Activated CD4-positive, alpha-beta memory T cell treated with anti-CD3 and anti-CD28 coated beads for 36 hours (primary cell): ENCODE data around the gene PAK6. TPM values are rescaled to one million over a fixed set of nuclear protein-coding genes. Genes with fewer than 3 reads are reported as not detected.

Experiments used
- CTCF ChIA-PET: fragments of 350-600 bp; sonication (Branson Sonifier 250); formaldehyde crosslinking; loops from one replicate; lab custom pipeline; 2021; ENCODE audit warnings: antibody characterized with exemption, inconsistent platforms; lab: Charles Lee
- POLR2A ChIA-PET: fragments of 350-600 bp; sonication (Branson Sonifier 250); formaldehyde crosslinking; loops from one replicate; lab custom pipeline; 2021; ENCODE audit warnings: antibody characterized with exemption; lab: Charles Lee
- DNase-seq: peaks from one replicate; pipeline ENCODE4 v3.0.0-alpha.2; 2020
- H3K27ac Mint-ChIP-seq: one replicate; pipeline ENCODE4 v1.8.0; 2021; ENCODE audit warnings: mixed read lengths
- H3K27me3 Mint-ChIP-seq: one replicate; pipeline ENCODE4 v1.8.0; 2021; ENCODE audit warnings: mixed read lengths
- H3K36me3 Mint-ChIP-seq: one replicate; pipeline ENCODE4 v1.8.0; 2021; ENCODE audit warnings: mixed read lengths
- H3K4me1 Mint-ChIP-seq: one replicate; pipeline ENCODE4 v1.8.0; 2021; ENCODE audit warnings: low read depth, mixed read lengths
- H3K4me3 Mint-ChIP-seq: one replicate; pipeline ENCODE4 v1.8.0; 2021; ENCODE audit warnings: mild to moderate bottlenecking, mixed read lengths
- H3K9me3 Mint-ChIP-seq: one replicate; pipeline ENCODE4 v1.8.0; 2021; ENCODE audit warnings: mixed read lengths
- intact Hi-C: fragments of 100-400 bp; cut with micrococcal nuclease; formaldehyde crosslinking; loops from one replicate; pipeline ENCODE4 v1.15.1; 2023
- total RNA-seq, 2 experiments: library from RNA; stranded (reverse); gene quantifications; one replicate each; pipeline ENCODE4 v1.2.3, GENCODE V29; 2021

PAK6 gene
- total RNA-seq, 2 experiments from 2014 or later = 0.69 to 0.73 TPM

DNA sequence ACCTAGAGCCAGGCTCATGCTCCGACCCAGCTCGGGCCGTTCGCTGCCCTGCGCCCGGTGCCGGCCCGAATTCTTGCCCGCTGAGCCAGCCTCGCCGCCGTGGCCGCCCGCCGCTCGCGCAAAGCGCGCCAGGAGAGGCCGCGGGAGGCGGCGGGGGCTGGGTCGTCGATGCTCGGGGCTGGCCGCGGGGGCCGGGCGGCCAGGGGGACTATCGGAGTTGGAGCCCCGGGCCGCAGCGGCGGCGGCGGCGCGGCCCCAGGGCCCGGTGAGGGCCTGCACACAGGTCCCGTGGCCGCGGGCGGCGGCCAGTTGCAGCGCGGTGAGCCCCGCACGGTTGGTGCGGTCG is 42.9 kb downstream of the PAK6 start:
- DNase-seq = no peak
- H3K36me3 Mint-ChIP-seq = no peaks in the 10 kb centered on the region
- no peak overlapping the region for H3K4me3 Mint-ChIP-seq
- no peak overlapping the region for H3K27ac Mint-ChIP-seq
- H3K27me3 Mint-ChIP-seq = peaks cover 31% of the 10 kb centered on the region
- ChIA-PET CTCF (interaction anchor here (1.4 to 6.9 kb wide), 3 partner anchors 9 to 57 kb away, joined by 4 to 248 read pairs (median 22); partner anchors contain the start of genes CCDC9B and PLCB2), POLR2A (no interaction called here)
- intact Hi-C loops = loop anchor here (5.0 kb wide), 2 partner anchors 41 to 141 kb away; partner anchors contain the start of gene INAFM2
- H3K9me3 Mint-ChIP-seq = no peaks in the 10 kb centered on the region
- H3K4me1 Mint-ChIP-seq = peaks cover 9% of the 10 kb centered on the region

DNA sequence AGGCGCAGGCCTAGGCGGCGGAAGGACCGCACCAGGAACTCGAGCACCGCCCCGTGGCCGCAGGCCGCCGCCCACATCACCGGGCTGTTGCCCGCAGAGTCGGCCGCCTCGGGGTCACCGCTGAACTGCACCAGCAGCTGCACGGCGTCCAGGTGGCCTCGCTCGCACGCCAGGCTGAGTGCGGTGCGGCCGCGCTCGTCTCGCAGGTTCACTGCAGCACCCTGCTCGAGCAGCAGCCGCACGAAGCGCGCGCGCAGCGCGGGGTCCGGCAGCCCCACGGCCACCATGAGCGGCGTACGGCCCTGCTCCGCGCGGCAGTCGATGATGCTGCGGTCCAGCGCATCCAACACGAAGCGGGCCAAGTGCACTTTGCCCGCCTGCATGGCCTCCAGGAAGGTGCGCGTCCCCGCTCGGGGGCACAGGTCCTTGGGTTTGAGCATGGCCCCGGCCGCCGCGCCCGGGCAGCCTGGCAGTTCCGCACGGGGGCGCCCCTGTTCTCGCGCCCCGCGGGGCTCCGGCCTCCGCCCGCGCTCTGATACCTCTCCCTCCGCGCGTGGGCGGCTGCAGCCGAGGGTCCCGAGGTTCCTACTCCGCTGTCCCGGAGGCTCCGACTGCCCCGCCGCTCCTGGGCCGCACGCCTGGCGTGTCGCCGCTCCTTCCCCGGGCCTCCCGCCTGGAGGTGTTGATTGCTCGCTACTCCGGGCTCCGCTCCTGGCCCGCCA is 43.4 kb downstream of the PAK6 start:
- intact Hi-C loops = loop anchor here (5.0 kb wide), 2 partner anchors 40 to 140 kb away; partner anchors contain the start of gene INAFM2
- ChIA-PET CTCF (interaction anchor here (0.9 to 6.9 kb wide), 7 partner anchors 9 to 74 kb away, joined by 3 to 248 read pairs (median 9); partner anchors contain the start of genes CCDC9B, INAFM2, PAK6 and PLCB2), POLR2A (no interaction called here)
- Mint-ChIP-seq H3K27ac (no peak overlapping the region), H3K4me3 (peak overlapping the region; percentile 26), H3K9me3 (no peaks in the 10 kb centered on the region), H3K36me3 (no peaks in the 10 kb centered on the region), H3K4me1 (peaks cover 9% of the 10 kb centered on the region), H3K27me3 (peaks cover 30% of the 10 kb centered on the region)
- DNase-seq = peak; percentile 57

DNA sequence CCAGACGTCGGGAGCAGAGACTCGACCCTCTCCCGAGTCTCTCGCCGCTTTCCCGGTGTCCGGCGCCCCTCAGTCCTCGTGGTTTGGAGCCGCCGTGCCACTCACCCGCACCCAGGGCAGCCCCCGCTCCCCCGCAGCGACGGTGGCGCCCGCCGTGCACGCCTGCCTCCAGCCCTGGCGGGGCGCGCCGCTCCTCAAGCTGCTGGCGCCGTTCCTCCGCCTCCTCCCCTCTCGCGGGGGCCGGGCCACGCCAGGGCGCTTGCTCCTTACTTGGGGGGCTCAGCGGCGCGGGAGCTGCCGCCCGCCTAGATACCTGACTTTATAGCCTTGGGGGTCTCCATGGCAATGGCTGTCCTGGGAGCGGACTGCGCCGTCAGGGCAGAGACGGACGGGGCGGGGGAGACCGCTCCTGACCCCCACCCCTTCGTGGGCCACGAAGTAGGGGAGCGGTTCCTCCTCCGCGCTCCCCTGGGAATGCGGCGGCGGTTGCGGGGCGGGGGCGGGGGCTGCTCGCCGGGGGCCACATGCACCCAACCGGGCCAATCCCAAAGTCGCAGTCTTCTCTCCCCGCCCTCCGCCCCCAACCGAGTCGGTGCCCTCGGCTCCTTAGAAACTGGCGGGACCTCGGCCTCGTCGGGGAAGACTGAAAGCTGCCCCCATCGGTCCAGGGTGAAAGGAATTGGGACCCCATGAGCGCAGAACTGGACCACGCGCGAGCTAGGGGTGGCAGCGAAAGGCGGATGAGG is 44.2 kb downstream of the PAK6 start, which contains the start of gene ANKRD63:
Gene ANKRD63, minus strand, starts transcription at position 196 of the 746 bp plus-strand sequence. CDS start 478 bp downstream, outside the sequence.
- ChIA-PET POLR2A (interaction anchor here (1.0 kb wide), 1 partner anchor 25 kb away, joined by 3 read pairs; the partner anchor contains the start of gene PLCB2), CTCF (interaction anchor here (0.6 to 3.5 kb wide), 7 partner anchors 25 to 73 kb away, joined by 3 to 22 read pairs (median 7); partner anchors contain the start of genes INAFM2, PAK6 and PLCB2)
- peak; percentile 39 for DNase-seq
- Mint-ChIP-seq H3K27ac (no peak within 1 kb of the TSS), H3K4me3 (peak within 1 kb of the TSS; percentile 26), H3K36me3 (no peaks in the 10 kb centered on the region), H3K27me3 (peaks cover 26% of the 10 kb centered on the region), H3K4me1 (peaks cover 9% of the 10 kb centered on the region), H3K9me3 (no peaks in the 10 kb centered on the region)
- intact Hi-C loops = loop anchor here (5.0 kb wide), 2 partner anchors 39 to 139 kb away; partner anchors contain the start of gene INAFM2

DNA sequence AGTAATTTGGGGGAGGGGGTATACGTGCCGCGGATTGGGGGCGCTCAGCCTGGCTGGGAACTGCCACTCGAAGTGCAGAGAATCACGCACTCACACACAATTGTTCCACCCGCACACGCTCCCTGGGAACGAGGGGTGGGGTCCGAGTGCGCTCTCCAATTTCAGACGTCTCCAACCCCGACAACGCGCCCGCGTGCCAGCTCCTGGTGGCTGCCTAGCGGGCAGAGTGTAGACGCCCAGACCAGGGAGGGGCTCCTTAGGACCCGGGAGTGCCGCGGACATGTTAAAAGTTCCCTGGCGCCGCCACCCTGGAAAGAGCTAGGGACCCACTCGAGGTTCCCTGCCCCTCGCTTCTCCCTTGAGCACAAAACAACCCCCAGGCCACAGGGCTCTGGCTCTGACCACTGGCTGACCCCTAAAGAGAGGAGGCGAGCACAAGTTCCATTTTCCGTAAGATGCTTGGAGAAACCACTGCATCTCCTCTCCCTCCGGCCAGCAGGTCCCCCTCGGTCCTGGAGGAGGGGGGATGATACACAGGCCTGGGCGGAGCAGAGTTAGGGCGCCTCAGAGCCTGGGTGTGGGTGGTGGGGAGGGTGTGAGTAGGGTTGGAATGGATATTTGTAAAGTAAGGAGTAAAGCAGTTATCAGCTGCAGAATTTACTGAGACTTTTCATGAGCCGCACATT is 44.9 kb downstream of the PAK6 start:
- intact Hi-C loops = loop anchor here (5.0 kb wide), 2 partner anchors 39 to 139 kb away; partner anchors contain the start of gene INAFM2
- no peak overlapping the region for H3K4me3 Mint-ChIP-seq
- no peak overlapping the region for H3K27ac Mint-ChIP-seq

DNA sequence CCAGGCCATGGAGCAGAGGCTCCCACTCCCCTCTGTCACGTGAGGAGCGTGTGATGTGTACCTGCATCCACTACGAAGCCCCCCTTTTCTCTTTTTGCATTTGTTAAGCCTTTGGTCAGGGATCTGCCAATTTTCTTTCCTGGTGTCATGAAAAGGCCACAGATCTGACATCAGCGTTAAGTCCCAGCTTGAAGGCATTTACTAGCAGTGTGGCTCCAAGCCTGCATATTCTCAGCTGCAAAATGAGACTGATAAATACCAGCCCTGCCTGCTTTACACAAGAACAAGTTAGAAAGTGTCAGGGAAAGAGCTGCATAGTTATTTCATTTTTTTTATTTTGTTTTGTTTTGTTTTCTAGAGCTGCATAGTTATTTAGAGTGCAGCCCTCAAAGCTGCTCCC is 46.3 kb downstream of the PAK6 start:
- ChIA-PET CTCF (interaction anchor here (0.9 to 2.5 kb wide), 4 partner anchors 9 to 52 kb away, joined by 3 to 11 read pairs (median 8); no protein-coding TSS in a partner anchor), POLR2A (interaction anchor here (0.8 kb wide), 1 partner anchor 23 kb away, joined by 3 read pairs; the partner anchor contains the start of gene PLCB2)
- intact Hi-C loops = no loop called here
- Mint-ChIP-seq H3K36me3 (no peaks in the 10 kb centered on the region), H3K9me3 (no peaks in the 10 kb centered on the region), H3K4me3 (no peak overlapping the region), H3K4me1 (peaks cover 5% of the 10 kb centered on the region), H3K27ac (no peak overlapping the region), H3K27me3 (peaks cover 11% of the 10 kb centered on the region)
- no peak for DNase-seq

More for the DNA sequence above, 44.9 kb downstream of the PAK6 start:
- Mint-ChIP-seq H3K27me3 (peaks cover 19% of the 10 kb centered on the region), H3K36me3 (no peaks in the 10 kb centered on the region), H3K4me1 (peaks cover 9% of the 10 kb centered on the region), H3K9me3 (no peaks in the 10 kb centered on the region)
- ChIA-PET CTCF (interaction anchor here (1.1 to 3.5 kb wide), 4 partner anchors 25 to 54 kb away, joined by 7 to 22 read pairs (median 10); partner anchors contain the start of genes INAFM2 and PLCB2), POLR2A (interaction anchor here (1.0 kb wide), 1 partner anchor 24 kb away, joined by 3 read pairs; the partner anchor contains the start of gene PLCB2)
- no peak for DNase-seq

DNA sequence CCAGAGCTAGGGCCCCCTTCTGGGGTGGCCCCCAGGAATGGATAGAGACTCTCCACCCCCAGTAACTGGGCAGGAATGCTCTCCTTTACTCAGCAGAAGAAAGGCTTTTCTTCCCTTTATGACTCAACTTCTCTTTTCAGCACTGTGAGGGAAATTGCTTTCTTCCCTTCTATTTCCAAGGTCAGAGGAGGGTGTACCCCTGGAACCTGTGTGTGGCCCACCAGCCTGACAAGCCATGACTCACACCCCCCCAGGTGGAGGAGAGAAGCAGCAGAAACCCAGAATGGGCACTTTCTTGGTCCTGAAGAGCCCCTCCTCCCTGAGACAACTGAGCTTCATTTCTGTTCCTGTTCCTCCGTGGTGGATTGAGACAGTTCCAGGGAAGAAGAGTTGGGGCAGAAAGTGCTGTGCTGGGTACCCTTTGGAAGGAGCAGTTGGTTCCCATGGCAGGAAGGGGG is 46.7 kb downstream of the PAK6 start:
- Mint-ChIP-seq H3K4me3 (no peak overlapping the region), H3K9me3 (no peaks in the 10 kb centered on the region), H3K36me3 (no peaks in the 10 kb centered on the region), H3K27me3 (peaks cover 7% of the 10 kb centered on the region), H3K27ac (no peak overlapping the region), H3K4me1 (peaks cover 5% of the 10 kb centered on the region)
- CTCF ChIA-PET = interaction anchor here (0.9 to 2.5 kb wide), 4 partner anchors 10 to 51 kb away, joined by 3 to 11 read pairs (median 8); no protein-coding TSS in a partner anchor
- intact Hi-C loops = no loop called here
- POLR2A ChIA-PET = interaction anchor here (0.8 kb wide), 1 partner anchor 23 kb away, joined by 3 read pairs; the partner anchor contains the start of gene PLCB2
- no peak for DNase-seq

DNA sequence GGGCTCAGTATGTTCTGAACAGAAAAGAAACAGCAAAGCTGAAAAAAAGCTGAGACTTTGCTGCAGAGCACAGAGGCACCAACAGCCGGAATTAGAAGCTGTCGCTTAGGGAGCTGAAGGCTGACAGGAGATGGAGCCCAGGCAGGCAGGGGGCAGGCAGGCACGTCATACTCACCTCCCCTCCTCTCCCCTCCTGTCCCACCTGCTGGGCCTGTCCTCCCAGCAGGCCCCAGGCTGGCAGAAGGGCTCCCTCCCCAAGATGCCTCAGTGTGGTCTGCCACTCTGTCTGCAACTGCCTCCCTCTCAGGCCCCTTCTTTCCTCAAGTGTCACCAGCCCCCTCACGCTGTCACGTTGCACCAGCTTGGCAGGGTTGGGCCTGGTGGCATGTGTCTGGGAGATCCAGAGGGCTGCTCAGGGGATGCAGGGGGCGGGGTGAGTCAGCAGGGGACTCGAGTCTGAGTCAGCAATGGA is 47.2 kb downstream of the PAK6 start:
- Mint-ChIP-seq H3K4me3 (no peak overlapping the region), H3K36me3 (no peaks in the 10 kb centered on the region), H3K27me3 (peaks cover 2% of the 10 kb centered on the region), H3K27ac (no peak overlapping the region), H3K9me3 (no peaks in the 10 kb centered on the region), H3K4me1 (peaks cover 3% of the 10 kb centered on the region)
- no peak for DNase-seq
- POLR2A ChIA-PET = no interaction called here
- CTCF ChIA-PET = interaction anchor here (2.5 kb wide), 1 partner anchor 11 kb away, joined by 11 read pairs; no protein-coding TSS in a partner anchor
- intact Hi-C loops = no loop called here

DNA sequence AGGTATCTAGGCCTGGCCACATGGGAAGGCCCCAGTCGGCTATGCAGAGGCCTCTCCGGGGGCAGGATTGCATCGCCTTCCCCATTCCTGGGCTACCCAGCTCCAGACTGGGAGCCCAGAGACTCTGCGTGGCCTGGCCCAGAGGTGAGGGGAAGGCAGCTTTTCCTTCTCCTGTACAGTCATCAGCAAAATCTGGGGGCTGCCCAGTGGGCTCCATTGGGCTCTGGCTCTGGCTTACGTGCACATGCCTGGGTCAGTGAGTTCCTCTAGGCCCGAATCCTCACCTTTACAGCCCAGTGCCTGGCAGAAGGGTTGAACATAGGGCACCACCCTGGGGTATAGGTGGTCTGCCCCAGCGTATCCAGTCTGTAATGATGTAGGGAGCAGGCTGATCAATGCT is 47.9 kb downstream of the PAK6 start:
- Mint-ChIP-seq H3K27ac (no peak overlapping the region), H3K27me3 (no peaks in the 10 kb centered on the region), H3K9me3 (no peaks in the 10 kb centered on the region), H3K4me3 (no peak overlapping the region), H3K4me1 (peaks cover 2% of the 10 kb centered on the region), H3K36me3 (no peaks in the 10 kb centered on the region)
- POLR2A ChIA-PET = no interaction called here
- CTCF ChIA-PET = interaction anchor here (2.5 to 7.3 kb wide), 2 partner anchors 8 to 12 kb away, joined by 11 to 46 read pairs; no protein-coding TSS in a partner anchor
- no peak for DNase-seq
- intact Hi-C loops = no loop called here

DNA sequence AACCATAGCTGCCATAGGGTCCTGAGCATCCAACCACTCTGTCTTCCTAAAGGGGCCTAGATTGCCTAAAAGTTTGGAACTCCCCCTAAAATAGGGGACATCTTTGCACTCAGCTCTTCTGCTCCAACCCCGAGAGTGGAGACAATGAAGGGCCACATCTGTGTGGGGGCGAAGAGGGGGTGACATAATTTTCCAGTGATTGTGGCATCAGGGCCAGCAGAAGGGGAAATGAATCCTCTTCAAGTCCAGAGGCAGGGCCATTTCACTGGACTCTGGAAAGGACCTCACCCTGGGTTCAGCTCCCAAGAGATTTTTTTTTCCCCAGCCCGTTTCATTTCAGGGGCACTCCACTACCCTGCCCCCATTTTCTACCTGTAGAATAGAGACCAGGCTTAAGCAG is 48.6 kb downstream of the PAK6 start:
- intact Hi-C loops = no loop called here
- no peak overlapping the region for H3K27ac Mint-ChIP-seq
- no peaks in the 10 kb centered on the region for H3K9me3 Mint-ChIP-seq
- no peak for DNase-seq
- POLR2A ChIA-PET = interaction anchor here (0.9 to 1.5 kb wide), 2 partner anchors 12 to 20 kb away, joined by 3 to 5 read pairs; partner anchors contain the start of gene PLCB2
- CTCF ChIA-PET = interaction anchor here (0.8 to 7.3 kb wide), 3 partner anchors 8 to 22 kb away, joined by 4 to 46 read pairs (median 12); partner anchors contain the start of gene PLCB2
- H3K4me1 Mint-ChIP-seq = peaks cover 2% of the 10 kb centered on the region
- no peaks in the 10 kb centered on the region for H3K36me3 Mint-ChIP-seq
- H3K27me3 Mint-ChIP-seq = no peaks in the 10 kb centered on the region
- H3K4me3 Mint-ChIP-seq = no peak overlapping the region

DNA sequence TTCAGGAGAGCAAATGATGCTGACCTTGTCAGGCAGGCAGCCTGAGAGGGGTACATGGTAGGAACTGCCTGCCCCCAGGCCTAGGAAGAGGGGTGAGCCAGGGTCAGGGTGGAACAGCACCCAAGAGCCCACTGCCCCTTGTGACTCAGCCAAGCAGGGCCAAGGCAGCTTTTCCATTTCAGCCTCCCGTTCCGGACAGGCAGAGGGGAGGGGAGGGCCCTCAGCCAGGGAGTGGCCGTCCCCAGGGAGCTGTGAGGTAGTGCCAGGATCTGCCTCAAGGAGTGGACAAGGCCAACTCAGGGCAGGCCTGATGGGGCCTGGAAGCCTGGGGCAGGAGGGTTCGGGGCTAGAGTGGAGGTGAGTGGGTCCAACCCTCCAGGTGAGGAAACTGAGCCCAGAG is 49.1 kb downstream of the PAK6 start:
- no peak overlapping the region for H3K4me3 Mint-ChIP-seq
- H3K4me1 Mint-ChIP-seq = peaks cover 2% of the 10 kb centered on the region
- no peaks in the 10 kb centered on the region for H3K9me3 Mint-ChIP-seq
- ChIA-PET POLR2A (interaction anchor here (0.9 to 1.5 kb wide), 2 partner anchors 11 to 19 kb away, joined by 3 to 5 read pairs; partner anchors contain the start of gene PLCB2), CTCF (interaction anchor here (0.8 to 7.3 kb wide), 4 partner anchors 9 to 22 kb away, joined by 4 to 46 read pairs (median 12); partner anchors contain the start of gene PLCB2)
- no peaks in the 10 kb centered on the region for H3K36me3 Mint-ChIP-seq
- no peak for DNase-seq
- H3K27me3 Mint-ChIP-seq = no peaks in the 10 kb centered on the region
- no peak overlapping the region for H3K27ac Mint-ChIP-seq
- intact Hi-C loops = no loop called here
